HEK293 (cell line): ENCODE measurements around the gene SBSN.

Experiments used
- CTCF ChIA-PET: fragments of 350-600 bp; formaldehyde crosslinking; extraction: SDS; loops from one replicate; lab custom pipeline; 2021; ENCODE audit warnings: antibody characterized with exemption; lab: Yijun Ruan, JAX
- POLR2A ChIA-PET: fragments of 300-600 bp; formaldehyde crosslinking; extraction: SDS; loops from one replicate; lab custom pipeline; 2020; ENCODE audit warnings: antibody characterized with exemption, inconsistent platforms; lab: Yijun Ruan, JAX
- H3K27ac ChIP-seq: fragments of 200-500 bp; sonication (Bioruptor generic); 2 replicates; pipeline ENCODE4 v1.5.1; 2014; ENCODE audit warnings: low read depth, low read length, control low read depth, inconsistent platforms; ENCODE audit errors: extremely low read depth
- H3K36me3 ChIP-seq, 2 experiments: fragments of 200-500 bp in 1 of 2; sonication (Bioruptor generic) in 1 of 2; 1 replicate in 1 of 2; 2 replicates in 1 of 2; pipeline ENCODE4 v1.5.1; 2014 to 2017; ENCODE audit warnings: inconsistent platforms in 2 of 2, low read length in 2 of 2; ENCODE audit not compliant: control insufficient read depth in 2 of 2, insufficient read depth in 1 of 2
- H3K4me1 ChIP-seq: fragments of 200-500 bp; sonication (Bioruptor generic); 2 replicates; pipeline ENCODE4 v1.5.1; 2014; ENCODE audit warnings: mild to moderate bottlenecking, low read length, inconsistent platforms; ENCODE audit not compliant: control insufficient read depth, insufficient read depth
- H3K4me3 ChIP-seq: 2 replicates; pipeline ENCODE4 v1.5.1; 2011; ENCODE audit warnings: low read depth, mild to moderate bottlenecking, control low read depth, low read length, moderate library complexity
- H3K9me3 ChIP-seq: fragments of 200-500 bp; sonication (Bioruptor generic); 2 replicates; pipeline ENCODE4 v1.5.1; 2014; ENCODE audit warnings: low read depth, low read length, inconsistent platforms; ENCODE audit not compliant: control insufficient read depth, insufficient read depth
- BCL11A ChIP-seq: fragments of 450-650 bp; formaldehyde crosslinking; IDR thresholded peaks from 2 replicates; pipeline ENCODE4 v1.5.1; 2016; ENCODE audit warnings: low read depth, missing biosample characterization, missing genetic modification characterization
- ZBTB17 ChIP-seq: fragments of 450-650 bp; formaldehyde crosslinking; IDR thresholded peaks from 2 replicates; pipeline ENCODE4 v1.5.1; 2016; ENCODE audit warnings: missing biosample characterization, missing genetic modification characterization
- ZNF596 ChIP-seq: fragments of 450-650 bp; IDR thresholded peaks from 2 replicates; pipeline ENCODE4 v1.5.0; 2018; ENCODE audit warnings: missing biosample characterization, mild to moderate bottlenecking, missing genetic modification characterization, moderate library complexity

Gene SBSN

GRCh38 chr19:35474104-35474503, 54.0 kb downstream of the SBSN start:
- no peak for TF ChIP-seq BCL11A (tag by site-specific recombination)
- no peak for TF ChIP-seq ZNF596 (tag by site-specific recombination)
- no peak for TF ChIP-seq ZBTB17 (tag by site-specific recombination)
- ChIA-PET CTCF (interaction anchor here (0.6 to 3.8 kb wide), 9 partner anchors 11 to 203 kb away, joined by 3 to 23 read pairs (median 4); no protein-coding TSS in a partner anchor), POLR2A (no interaction called here)
- Histone ChIP-seq H3K36me3 (no peaks in the 10 kb centered on the region; a peak in 1 of 3 replicates), H3K9me3 (no peaks in the 10 kb centered on the region), H3K27ac (no peak overlapping the region), H3K4me3 (no peak overlapping the region), H3K4me1 (peaks cover 8% of the 10 kb centered on the region)
